ENCODE data around the gene MAPKAPK2. TPM values are rescaled to one million over a fixed set of nuclear protein-coding genes. Genes with fewer than 3 reads are reported as not detected.

The MAPKAPK2 gene
- polyA plus RNA-seq, 1 donor (not counting 4 experiments of a cell fraction or from before 2014, with no cell fraction given), result 41.5 TPM

DNA sequence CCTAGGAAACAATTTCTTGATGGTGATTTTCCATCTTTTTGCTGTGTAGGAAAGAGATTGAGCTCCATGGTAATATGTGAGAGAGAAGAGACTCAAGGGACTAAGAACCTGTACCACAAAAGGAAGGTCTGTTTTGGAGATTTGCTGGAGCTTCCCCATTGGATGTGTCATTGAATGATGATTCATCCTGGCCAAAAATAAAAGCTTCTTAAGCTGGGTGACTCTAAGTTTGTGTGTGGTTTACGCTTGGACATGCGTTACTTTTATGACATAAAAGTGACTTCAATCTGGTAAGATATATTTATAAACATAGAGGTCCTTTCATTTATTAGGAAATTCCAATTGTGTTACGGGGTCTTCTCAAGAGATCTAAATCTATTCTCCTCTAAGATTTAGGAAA lies 68.4 kb downstream of the MAPKAPK2 start:
- Histone ChIP-seq H2AFZ (ENCODE audit: control insufficient read depth, low read length) (no peak overlapping the region), H3K4me1 (ENCODE audit: control insufficient read depth, extremely low read depth, insufficient read depth, low read length) (no peaks in the 10 kb centered on the region), H3K27ac (ENCODE audit: control insufficient read depth, insufficient read depth, low read length) (no peak overlapping the region), H3K9me1 (ENCODE audit: control insufficient read depth, extremely low read depth, insufficient read depth, low read length) (no peaks in the 10 kb centered on the region), H3K9ac (ENCODE audit: control insufficient read depth, extremely low read depth, insufficient read depth, low read length) (no peak overlapping the region), H3K79me2 (ENCODE audit: control insufficient read depth, insufficient read depth, low read length) (no peaks in the 10 kb centered on the region), H4K20me1 (ENCODE audit: control insufficient read depth, extremely low read depth, insufficient read depth, low read length) (no peaks in the 10 kb centered on the region), H3K4me2 (ENCODE audit: control insufficient read depth, extremely low read depth, insufficient read depth, low read depth, low read length) (no peak overlapping the region), H3K9me3 (ENCODE audit: control insufficient read depth, low read depth, low read length) (no peaks in the 10 kb centered on the region), H3K27me3 (ENCODE audit: control insufficient read depth, extremely low read depth, insufficient read depth, low read length) (peaks cover 5% of the 10 kb centered on the region), H3K36me3 (ENCODE audit: control insufficient read depth in 2 of 2, extremely low read depth in 1 of 2, insufficient read depth in 2 of 2, low read length in 2 of 2) (no peaks in the 10 kb centered on the region), H3K4me3 (ENCODE audit: control insufficient read depth in 2 of 3, extremely low read depth in 1 of 3, insufficient read depth in 2 of 3, low read depth in 1 of 3, low read length in 3 of 3) (no peak overlapping the region)
- TF ChIP-seq, protein P1, sequence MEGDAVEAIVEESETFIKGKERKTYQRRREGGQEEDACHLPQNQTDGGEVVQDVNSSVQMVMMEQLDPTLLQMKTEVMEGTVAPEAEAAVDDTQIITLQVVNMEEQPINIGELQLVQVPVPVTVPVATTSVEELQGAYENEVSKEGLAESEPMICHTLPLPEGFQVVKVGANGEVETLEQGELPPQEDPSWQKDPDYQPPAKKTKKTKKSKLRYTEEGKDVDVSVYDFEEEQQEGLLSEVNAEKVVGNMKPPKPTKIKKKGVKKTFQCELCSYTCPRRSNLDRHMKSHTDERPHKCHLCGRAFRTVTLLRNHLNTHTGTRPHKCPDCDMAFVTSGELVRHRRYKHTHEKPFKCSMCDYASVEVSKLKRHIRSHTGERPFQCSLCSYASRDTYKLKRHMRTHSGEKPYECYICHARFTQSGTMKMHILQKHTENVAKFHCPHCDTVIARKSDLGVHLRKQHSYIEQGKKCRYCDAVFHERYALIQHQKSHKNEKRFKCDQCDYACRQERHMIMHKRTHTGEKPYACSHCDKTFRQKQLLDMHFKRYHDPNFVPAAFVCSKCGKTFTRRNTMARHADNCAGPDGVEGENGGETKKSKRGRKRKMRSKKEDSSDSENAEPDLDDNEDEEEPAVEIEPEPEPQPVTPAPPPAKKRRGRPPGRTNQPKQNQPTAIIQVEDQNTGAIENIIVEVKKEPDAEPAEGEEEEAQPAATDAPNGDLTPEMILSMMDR (optimal IDR thresholded peaks at IDR 0.05 in 1 of 3, IDR thresholded peaks at IDR 0.05 in 1 of 3, conservative IDR thresholded peaks at IDR 0.05 in 1 of 3; ENCODE audit: extremely low read depth in 1 of 3, insufficient read depth in 2 of 3, low read length in 3 of 3), result no peak
- no peak for TF ChIP-seq EZH2 (IDR thresholded peaks at IDR 0.05; ENCODE audit: low read length)
- DNase-seq (ENCODE audit: low read depth, low spot score), result no peak
- dilution Hi-C loops (cut with MboI; ENCODE audit: extremely low pct_ligation_motif_present, low sequenced_read_pairs), result loop anchor here (25.0 kb wide), 1 partner anchor 234 kb away; no protein-coding TSS in a partner anchor
- FAIRE-seq, result no peak

DNA sequence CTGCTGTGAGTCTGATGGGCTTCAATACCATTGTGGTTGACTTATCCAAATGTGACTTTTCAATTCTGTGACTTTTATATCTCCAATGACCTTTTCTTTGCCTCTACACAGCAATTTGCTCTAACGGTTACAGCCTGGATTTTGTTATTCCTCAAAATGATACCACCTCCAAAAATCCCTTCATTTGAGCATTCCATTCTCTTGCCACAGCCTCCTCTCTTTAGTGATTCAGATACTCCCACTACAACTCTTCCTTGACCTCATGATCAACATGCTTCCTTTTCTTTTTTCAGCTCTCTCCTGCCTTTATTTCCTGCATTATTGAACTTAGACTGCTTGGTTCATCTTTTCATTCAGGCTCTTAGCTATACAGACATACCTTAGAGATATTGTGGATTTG lies 69.3 kb downstream of the MAPKAPK2 start:
- TF ChIP-seq EZH2 (IDR thresholded peaks at IDR 0.05; ENCODE audit: low read length), result no peak
- TF ChIP-seq, protein P1 (optimal IDR thresholded peaks at IDR 0.05 in 1 of 3, IDR thresholded peaks at IDR 0.05 in 1 of 3, conservative IDR thresholded peaks at IDR 0.05 in 1 of 3; ENCODE audit: extremely low read depth in 1 of 3, insufficient read depth in 2 of 3, low read length in 3 of 3), result no peak
- Histone ChIP-seq H3K9me1 (ENCODE audit: control insufficient read depth, extremely low read depth, insufficient read depth, low read length) (no peaks in the 10 kb centered on the region), H3K9me3 (ENCODE audit: control insufficient read depth, low read depth, low read length) (no peaks in the 10 kb centered on the region), H3K79me2 (ENCODE audit: control insufficient read depth, insufficient read depth, low read length) (no peaks in the 10 kb centered on the region), H3K4me1 (ENCODE audit: control insufficient read depth, extremely low read depth, insufficient read depth, low read length) (no peaks in the 10 kb centered on the region), H2AFZ (ENCODE audit: control insufficient read depth, low read length) (no peak overlapping the region), H3K9ac (ENCODE audit: control insufficient read depth, extremely low read depth, insufficient read depth, low read length) (no peak overlapping the region), H3K27me3 (ENCODE audit: control insufficient read depth, extremely low read depth, insufficient read depth, low read length) (peaks cover 12% of the 10 kb centered on the region), H3K4me2 (ENCODE audit: control insufficient read depth, extremely low read depth, insufficient read depth, low read depth, low read length) (no peak overlapping the region), H3K4me3 (ENCODE audit: control insufficient read depth in 2 of 3, extremely low read depth in 1 of 3, insufficient read depth in 2 of 3, low read depth in 1 of 3, low read length in 3 of 3) (no peak overlapping the region), H4K20me1 (ENCODE audit: control insufficient read depth, extremely low read depth, insufficient read depth, low read length) (no peaks in the 10 kb centered on the region), H3K27ac (ENCODE audit: control insufficient read depth, insufficient read depth, low read length) (no peak overlapping the region), H3K36me3 (ENCODE audit: control insufficient read depth in 2 of 2, extremely low read depth in 1 of 2, insufficient read depth in 2 of 2, low read length in 2 of 2) (no peaks in the 10 kb centered on the region)
- FAIRE-seq, result no peak
- dilution Hi-C loops (cut with MboI; ENCODE audit: extremely low pct_ligation_motif_present, low sequenced_read_pairs), result loop anchor here (25.0 kb wide), 1 partner anchor 233 kb away; no protein-coding TSS in a partner anchor
- DNase-seq (ENCODE audit: low read depth, low spot score), result no peak
